Measurements from ENCODE around the gene ATP6V0C. TPM values are rescaled to one million over a fixed set of nuclear protein-coding genes. Genes with fewer than 3 reads are reported as not detected.

The ATP6V0C gene
- total and polyA plus RNA-seq, 4 donors, result 39.0 to 410 (median 250) TPM

- Histone ChIP-seq H3K36me3 (ENCODE audit: control insufficient read depth in 4 of 4, insufficient read depth in 4 of 4, low read length in 4 of 4) (peaks cover under 1 to 41% (median 10%) of the 10 kb centered on the region in 4 donors), H3K4me1 (ENCODE audit: control insufficient read depth in 5 of 5, insufficient read depth in 5 of 5, low read length in 5 of 5) (peaks cover 0 to 12% (median 2%) of the 10 kb centered on the region in 5 donors), H3K4me3 (no peak overlapping the region), H3K27ac (ENCODE audit: low read depth in 1 of 2, low read length in 1 of 2) (no peak overlapping the region), H3K27me3 (ENCODE audit: control insufficient read depth in 3 of 3, insufficient read depth in 3 of 3, low read length in 2 of 3) (no peaks in the 10 kb centered on the region), H3K9ac (ENCODE audit: insufficient read depth in 1 of 2, low read length in 2 of 2) (no peak overlapping the region), H3K9me3 (ENCODE audit: control insufficient read depth in 4 of 4, insufficient read depth in 3 of 4, low read length in 3 of 4) (no peaks in the 10 kb centered on the region)
- DNase-seq (peak in 1 of 3 donors; percentile 7), ATAC-seq (ENCODE audit: insufficient read depth, low FRiP score) (no peak)
- 91 to 94% methylated on average over 32 of the region's 32 CpGs for WGBS, 2 donors
- no peak for TF ChIP-seq CTCF (IDR thresholded peaks at IDR 0.05; ENCODE audit: control extremely low read depth, extremely low read depth)
These were observed 15.5 kb downstream of the ATP6V0C start for GRCh38 chr16:2529061-2529931.

GRCh38 chr16:2529961-2530628 lies 16.3 kb downstream of the ATP6V0C start:
- H3K9ac ChIP-seq (ENCODE audit: insufficient read depth in 1 of 2, low read length in 2 of 2), result no peak overlapping the region

GRCh38 chr16:2530629-2531318 lies 17.0 kb downstream of the ATP6V0C start:
- Histone ChIP-seq H3K27me3 (ENCODE audit: control insufficient read depth in 3 of 3, insufficient read depth in 3 of 3, low read length in 2 of 3) (no peaks in the 10 kb centered on the region), H3K36me3 (ENCODE audit: control insufficient read depth in 4 of 4, insufficient read depth in 4 of 4, low read length in 4 of 4) (peaks cover 0 to 32% (median 7%) of the 10 kb centered on the region in 4 donors), H3K4me1 (ENCODE audit: control insufficient read depth in 5 of 5, insufficient read depth in 5 of 5, low read length in 5 of 5) (peaks cover 0 to 12% (median 2%) of the 10 kb centered on the region in 5 donors), H3K9ac (ENCODE audit: insufficient read depth in 1 of 2, low read length in 2 of 2) (no peak overlapping the region), H3K4me3 (no peak overlapping the region), H3K27ac (ENCODE audit: low read depth in 1 of 2, low read length in 1 of 2) (peak overlapping the region in 1 of 2 donors; percentile 5), H3K9me3 (ENCODE audit: control insufficient read depth in 4 of 4, insufficient read depth in 3 of 4, low read length in 3 of 4) (no peaks in the 10 kb centered on the region)
- DNase-seq (no peak), ATAC-seq (ENCODE audit: insufficient read depth, low FRiP score) (no peak)
- TF ChIP-seq CTCF (IDR thresholded peaks at IDR 0.05; ENCODE audit: control extremely low read depth, extremely low read depth), result no peak
- WGBS, 2 donors, result 90 to 92% methylated on average over 12 to 14 of the region's 14 CpGs

More at GRCh38 chr16:2529961-2530628, 16.3 kb downstream of the ATP6V0C start:
- H3K36me3 ChIP-seq (ENCODE audit: control insufficient read depth in 4 of 4, insufficient read depth in 4 of 4, low read length in 4 of 4), result peaks cover 0 to 33% (median 8%) of the 10 kb centered on the region in 4 donors
- H3K4me3 ChIP-seq, result no peak overlapping the region
- H3K27me3 ChIP-seq (ENCODE audit: control insufficient read depth in 3 of 3, insufficient read depth in 3 of 3, low read length in 2 of 3), result no peaks in the 10 kb centered on the region
- TF ChIP-seq CTCF (IDR thresholded peaks at IDR 0.05; ENCODE audit: control extremely low read depth, extremely low read depth), result no peak
- H3K9me3 ChIP-seq (ENCODE audit: control insufficient read depth in 4 of 4, insufficient read depth in 3 of 4, low read length in 3 of 4), result no peaks in the 10 kb centered on the region
- H3K27ac ChIP-seq (ENCODE audit: low read depth in 1 of 2, low read length in 1 of 2), result no peak overlapping the region
- ATAC-seq (ENCODE audit: insufficient read depth, low FRiP score), result no peak
- H3K4me1 ChIP-seq (ENCODE audit: control insufficient read depth in 5 of 5, insufficient read depth in 5 of 5, low read length in 5 of 5), result peaks cover 0 to 12% (median 2%) of the 10 kb centered on the region in 5 donors
- 91 to 93% methylated on average over 14 to 15 of the region's 15 CpGs for WGBS, 2 donors
- no peak for DNase-seq
